G401 (cell line): ENCODE measurements around the gene EPB41L1. TPM values are rescaled to one million over a fixed set of nuclear protein-coding genes. Genes with fewer than 3 reads are reported as not detected.
A peak's percentile ranks its signal among the peaks of the same experiment; 100 is the strongest.

Experiments
- DNase-seq: peaks from one replicate; pipeline ENCODE4 v3.0.0-alpha.2; 2015; ENCODE audit warnings: low spot score
- in situ Hi-C: cut with HindIII; loops from 2 replicates; pipeline ENCODE4 v1.10.0; 2016; ENCODE audit warnings: low sequenced_read_pairs, mixed read lengths
- total RNA-seq: library from RNA; depleted of rRNA; stranded (reverse); fragments of >200 nt; shearing (Covaris generic); gene quantifications from 2 replicates; pipeline ENCODE4 v1.2.3, GENCODE V29; 2014

EPB41L1 gene
- total RNA-seq, 1 experiment from 2014 or later = 22.7 TPM

DNA sequence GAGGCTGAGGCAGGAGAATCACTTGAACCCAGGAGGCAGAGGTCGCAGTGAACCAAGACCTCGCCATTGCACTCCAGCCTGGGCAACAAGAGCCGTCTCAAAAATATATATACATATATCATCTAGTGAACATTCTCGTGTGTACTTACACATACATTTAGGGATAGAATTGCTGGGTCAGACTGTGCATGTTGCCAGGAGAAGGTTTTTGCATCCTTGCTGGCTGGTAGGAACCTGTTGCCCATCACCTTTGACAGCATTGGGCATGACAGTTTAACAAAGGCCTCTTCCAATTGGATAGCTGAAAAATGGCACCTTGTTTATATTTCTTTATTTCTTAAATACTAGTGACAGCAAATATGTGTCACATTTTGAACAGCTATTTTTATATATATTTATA is 87.1 kb downstream of the EPB41L1 start:
- in situ Hi-C loops = no loop called here
- DNase-seq = no peak

DNA sequence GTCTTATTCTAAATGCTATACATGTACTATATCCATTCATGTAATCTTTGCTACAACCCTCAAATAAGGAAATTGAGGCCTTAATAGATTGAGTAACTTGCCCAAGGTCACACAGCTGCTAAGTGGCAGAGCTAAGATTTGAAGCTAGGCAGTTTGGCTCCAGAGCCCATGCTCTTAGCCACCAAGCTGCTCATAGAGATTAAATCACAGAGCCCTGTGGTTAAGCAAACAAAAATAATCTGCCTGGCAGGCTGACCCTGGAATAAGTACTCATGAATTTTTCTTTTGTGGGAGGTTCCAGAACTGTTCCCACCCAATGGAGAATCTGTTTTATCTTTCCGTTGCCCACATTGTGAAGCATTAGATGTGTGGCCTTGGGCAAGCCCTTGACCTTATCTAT is 89.2 kb downstream of the EPB41L1 start:
- DNase-seq = no peak
- in situ Hi-C loops = no loop called here

- DNase-seq = no peak
- in situ Hi-C loops = no loop called here
These were observed 91.9 kb downstream of the EPB41L1 start for GRCh38 chr20:36246401-36246800.

GRCh38 chr20:36248836-36249235 is 94.3 kb downstream of the EPB41L1 start:
- DNase-seq = no peak
- in situ Hi-C loops = no loop called here

- DNase-seq = no peak
- in situ Hi-C loops = no loop called here
These were observed 94.9 kb downstream of the EPB41L1 start for GRCh38 chr20:36249450-36249849.

- DNase-seq = no peak
- in situ Hi-C loops = no loop called here
These were observed 96.9 kb downstream of the EPB41L1 start for GRCh38 chr20:36251426-36251825.

GRCh38 chr20:36252511-36252910 is 98.0 kb downstream of the EPB41L1 start:
- DNase-seq = no peak
- in situ Hi-C loops = no loop called here

DNA sequence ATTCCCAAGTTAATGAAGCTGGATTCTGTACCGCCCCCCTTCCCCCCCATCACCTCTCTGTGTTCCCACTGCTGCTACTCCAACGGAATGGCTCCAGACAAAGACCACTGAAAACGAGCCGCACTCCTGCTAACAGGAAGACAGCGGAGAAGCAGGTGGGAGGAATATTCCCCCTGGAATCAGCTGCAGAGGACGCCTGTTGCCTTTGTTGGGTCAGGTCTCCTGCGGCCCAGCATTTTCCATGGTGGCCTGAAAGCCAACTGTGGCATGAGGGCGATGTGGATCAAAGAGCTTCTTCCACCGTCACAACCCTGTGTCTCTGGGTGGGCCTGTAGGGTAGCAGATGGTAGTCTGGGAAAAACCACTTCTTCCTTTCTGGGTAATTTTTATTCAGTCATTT is 98.5 kb downstream of the EPB41L1 start:
- in situ Hi-C loops = no loop called here
- no peak for DNase-seq

- no peak for DNase-seq
- in situ Hi-C loops = no loop called here
These were observed 99.5 kb downstream of the EPB41L1 start for GRCh38 chr20:36254076-36254475.

DNA sequence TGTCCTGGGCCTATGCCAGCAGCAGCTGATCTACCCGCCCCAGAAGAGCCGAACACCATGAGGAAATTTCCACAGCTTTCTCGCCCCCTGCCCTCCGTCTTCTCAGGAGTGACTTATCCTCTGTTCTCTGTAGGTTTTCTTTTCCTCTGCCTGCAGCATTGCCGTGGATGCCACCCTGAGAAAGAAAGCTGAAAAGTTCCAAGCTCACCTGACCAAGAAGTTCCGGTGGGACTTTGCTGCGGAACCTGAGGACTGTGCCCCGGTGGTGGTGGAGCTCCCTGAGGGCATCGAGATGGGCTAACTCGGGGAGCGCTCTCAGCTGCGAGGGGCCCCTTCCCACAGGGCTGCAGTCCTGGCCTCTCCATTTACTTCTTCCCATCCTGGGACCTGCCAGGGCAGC is 100.9 kb downstream of the EPB41L1 start:
- no peak for DNase-seq
- in situ Hi-C loops = no loop called here

DNA sequence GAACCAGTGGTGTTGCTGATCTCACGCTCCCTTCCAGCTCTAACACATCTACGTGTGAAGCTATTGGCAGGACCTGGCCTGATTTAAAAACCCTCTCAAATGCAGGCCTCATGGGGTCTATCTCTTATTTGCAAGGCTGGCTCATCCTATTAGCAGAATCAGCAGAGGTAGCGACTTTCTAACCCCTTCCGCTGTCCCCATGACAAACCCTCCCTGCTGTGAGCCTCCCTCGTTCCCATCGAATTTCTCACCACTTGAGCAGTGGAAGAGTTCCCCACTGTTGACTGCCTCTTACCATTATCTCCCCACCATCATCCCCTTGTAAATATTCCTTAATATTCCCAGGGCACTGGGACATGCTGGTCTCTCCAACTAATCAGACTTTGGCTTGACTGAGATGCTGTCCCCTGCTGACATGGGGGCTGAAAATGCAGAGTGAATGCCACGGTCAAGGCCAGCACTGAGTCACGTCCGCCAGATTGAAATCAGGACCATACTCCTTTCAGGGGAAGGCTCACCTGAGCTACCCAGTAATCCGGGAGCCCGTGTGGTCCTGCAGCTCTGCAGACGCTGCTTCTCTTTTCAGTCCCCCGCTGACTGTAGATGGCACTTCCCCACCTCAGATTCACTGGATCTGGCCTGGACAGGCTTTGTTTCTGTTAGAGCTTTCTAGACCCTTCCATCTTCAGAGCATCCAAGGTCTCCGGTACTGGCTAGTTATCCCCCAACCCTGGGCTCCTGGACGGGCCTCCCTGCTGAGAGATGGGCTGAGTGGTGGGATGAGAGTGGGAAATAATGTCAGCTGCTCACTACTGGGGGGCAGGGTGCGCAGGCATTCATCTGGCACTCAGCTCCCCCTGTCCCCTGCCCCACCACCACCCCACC is 104.9 kb downstream of the EPB41L1 start:
- in situ Hi-C loops = no loop called here
- DNase-seq = no peak

DNA sequence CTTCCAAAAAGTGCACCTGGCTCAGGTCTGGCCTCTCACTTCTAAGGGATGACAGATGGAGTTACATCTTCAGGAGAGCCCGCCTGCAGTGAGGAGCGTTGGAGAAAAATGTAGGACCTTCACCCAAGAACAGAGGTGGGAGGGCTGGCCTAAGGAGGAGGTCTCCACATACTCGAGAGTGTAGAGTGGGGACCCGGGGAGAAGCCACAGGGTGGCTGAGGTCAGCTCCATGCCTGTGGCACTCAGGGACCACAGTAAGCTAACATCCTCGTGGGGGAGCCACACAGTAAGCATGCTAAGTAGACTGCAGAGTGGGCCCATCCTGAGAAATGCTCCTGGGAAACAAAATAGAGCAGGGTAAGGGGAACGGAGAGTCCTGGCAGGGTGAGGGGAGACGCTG is 105.8 kb downstream of the EPB41L1 start:
- peak; percentile 16 for DNase-seq
- in situ Hi-C loops = no loop called here

DNA sequence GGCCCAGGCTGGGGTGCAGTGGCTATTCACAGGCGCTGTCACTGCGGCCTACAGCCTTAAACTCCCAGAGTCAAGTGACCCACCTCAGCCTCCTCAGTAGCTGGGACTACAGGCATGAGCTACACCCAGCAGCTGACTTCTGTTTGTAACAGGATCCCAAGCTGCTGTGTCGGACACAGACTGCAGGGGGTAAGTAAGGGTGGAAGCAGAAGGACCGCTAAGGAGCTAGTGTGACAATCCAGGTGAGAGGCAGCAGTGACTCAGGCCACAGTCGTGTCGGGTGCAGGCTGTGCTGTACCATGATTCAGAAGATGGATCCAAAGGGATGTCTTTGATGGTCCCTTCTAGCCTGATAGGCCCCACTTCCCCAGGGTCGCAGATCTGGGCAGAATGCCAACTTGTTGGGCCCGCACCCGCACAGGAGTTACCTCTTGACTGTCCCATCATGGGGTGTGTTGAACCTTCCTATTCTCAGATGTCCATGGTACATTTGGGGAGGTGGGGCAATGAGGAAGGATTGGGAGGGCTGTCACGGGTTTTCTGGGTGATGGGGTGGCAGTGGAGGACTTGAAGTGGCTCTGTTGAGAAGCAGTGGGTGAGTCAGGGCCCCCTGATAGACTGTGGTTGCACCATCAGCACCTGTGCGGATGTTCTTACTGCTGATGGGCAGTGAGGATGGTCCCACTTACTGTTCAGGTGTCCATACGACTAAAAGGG is 107.0 kb downstream of the EPB41L1 start:
- in situ Hi-C loops = no loop called here
- no peak for DNase-seq

- no peak for DNase-seq
- in situ Hi-C loops = no loop called here
These were observed 107.9 kb downstream of the EPB41L1 start for GRCh38 chr20:36262440-36262839.

GRCh38 chr20:36264426-36265246 is 110.1 kb downstream of the EPB41L1 start:
- no peak for DNase-seq
- in situ Hi-C loops = no loop called here

GRCh38 chr20:36266189-36266588 is 111.6 kb downstream of the EPB41L1 start:
- DNase-seq = no peak
- in situ Hi-C loops = no loop called here

DNA sequence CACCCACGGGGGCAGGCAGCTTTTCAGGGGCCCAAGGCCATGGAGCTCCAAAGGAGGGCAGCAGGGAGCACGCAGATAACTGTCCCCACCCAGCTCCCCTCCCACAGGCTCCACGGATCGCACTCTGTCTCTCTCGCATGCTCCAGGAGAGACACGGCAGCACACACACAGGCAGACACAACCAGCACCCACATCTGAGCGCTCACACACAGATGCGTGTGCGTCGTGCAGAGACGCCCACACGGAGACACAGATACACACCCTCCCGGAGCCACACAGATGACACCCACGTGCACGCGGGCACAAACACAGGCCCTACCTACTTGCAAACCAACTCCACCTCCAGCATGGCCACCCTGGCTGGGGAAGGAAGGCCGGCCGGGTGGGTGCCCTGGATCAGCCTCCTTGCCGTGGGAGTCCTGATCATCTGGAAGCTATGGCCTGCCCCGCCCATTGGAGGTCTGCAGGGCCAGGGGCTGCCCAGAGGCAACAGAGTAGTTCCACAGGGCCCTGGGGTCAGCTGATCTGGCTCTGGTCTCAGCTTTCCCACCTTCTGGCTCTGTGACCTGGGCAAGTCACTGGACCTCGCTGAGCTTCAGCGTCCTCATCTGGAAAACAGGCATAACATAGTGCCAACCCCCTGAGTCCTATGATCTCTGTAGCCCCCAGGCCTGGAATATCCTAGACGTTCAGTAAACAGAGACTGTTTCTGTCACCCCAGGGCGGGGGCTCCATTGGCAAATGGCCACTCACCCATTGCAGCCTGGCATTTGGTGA is 113.3 kb downstream of the EPB41L1 start:
- DNase-seq = no peak
- in situ Hi-C loops = no loop called here

GRCh38 chr20:36268440-36269342 is 114.2 kb downstream of the EPB41L1 start:
- DNase-seq = no peak
- in situ Hi-C loops = no loop called here
